ENCODE results near the gene UVRAG. TPM values are rescaled to one million over a fixed set of nuclear protein-coding genes. Genes with fewer than 3 reads are reported as not detected.

UVRAG gene
- total and polyA plus RNA-seq, 4 donors = 4.4 to 15.1 (median 10.0) TPM

- WGBS = 88% methylated on average over 3 of the region's 3 CpGs
Observed at GRCh38 chr11:76115555-76115954, 300.5 kb downstream of the UVRAG start.

DNA sequence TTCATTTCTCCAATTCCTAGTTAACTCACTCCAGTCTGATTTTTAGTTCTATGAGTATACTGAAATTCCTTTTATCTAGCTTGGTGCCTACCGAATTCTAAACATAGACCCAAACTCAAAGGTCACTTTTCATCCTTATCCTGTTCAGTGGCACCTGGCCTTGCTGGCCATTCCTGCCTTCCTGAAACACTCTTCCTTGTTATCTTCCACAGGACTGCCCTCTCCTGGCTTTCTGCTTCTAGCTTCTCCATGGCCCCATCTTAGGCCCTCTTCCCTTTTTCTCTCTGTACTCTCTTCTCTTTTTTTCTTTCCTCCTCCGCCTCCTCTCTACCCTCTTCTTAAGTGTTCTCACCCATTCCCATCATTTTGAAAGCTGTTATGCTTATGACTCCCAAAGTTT, 304.0 kb downstream of the UVRAG start:
- no peak overlapping the region for H3K9ac ChIP-seq (ENCODE audit: low read depth in 1 of 2, low read length in 2 of 2)
- H3K27me3 ChIP-seq (ENCODE audit: control insufficient read depth in 4 of 4, insufficient read depth in 4 of 4, low read length in 3 of 4) = no peaks in the 10 kb centered on the region
- H3K27ac ChIP-seq (ENCODE audit: low read depth in 1 of 2, low read length in 2 of 2) = no peak overlapping the region
- peaks cover 0 to 7% (median 2%) of the 10 kb centered on the region in 4 donors for H3K36me3 ChIP-seq (ENCODE audit: control insufficient read depth in 4 of 4, insufficient read depth in 3 of 4, low read depth in 1 of 4, low read length in 3 of 4)
- TF ChIP-seq, protein P1, sequence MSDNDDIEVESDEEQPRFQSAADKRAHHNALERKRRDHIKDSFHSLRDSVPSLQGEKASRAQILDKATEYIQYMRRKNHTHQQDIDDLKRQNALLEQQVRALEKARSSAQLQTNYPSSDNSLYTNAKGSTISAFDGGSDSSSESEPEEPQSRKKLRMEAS (IDR thresholded peaks at IDR 0.05) = no peak
- no peak for TF ChIP-seq HNF4G (IDR thresholded peaks at IDR 0.05)
- TF ChIP-seq EGR1 (IDR thresholded peaks at IDR 0.05; ENCODE audit: low read depth in 2 of 2) = no peak
- TF ChIP-seq, protein P2, sequence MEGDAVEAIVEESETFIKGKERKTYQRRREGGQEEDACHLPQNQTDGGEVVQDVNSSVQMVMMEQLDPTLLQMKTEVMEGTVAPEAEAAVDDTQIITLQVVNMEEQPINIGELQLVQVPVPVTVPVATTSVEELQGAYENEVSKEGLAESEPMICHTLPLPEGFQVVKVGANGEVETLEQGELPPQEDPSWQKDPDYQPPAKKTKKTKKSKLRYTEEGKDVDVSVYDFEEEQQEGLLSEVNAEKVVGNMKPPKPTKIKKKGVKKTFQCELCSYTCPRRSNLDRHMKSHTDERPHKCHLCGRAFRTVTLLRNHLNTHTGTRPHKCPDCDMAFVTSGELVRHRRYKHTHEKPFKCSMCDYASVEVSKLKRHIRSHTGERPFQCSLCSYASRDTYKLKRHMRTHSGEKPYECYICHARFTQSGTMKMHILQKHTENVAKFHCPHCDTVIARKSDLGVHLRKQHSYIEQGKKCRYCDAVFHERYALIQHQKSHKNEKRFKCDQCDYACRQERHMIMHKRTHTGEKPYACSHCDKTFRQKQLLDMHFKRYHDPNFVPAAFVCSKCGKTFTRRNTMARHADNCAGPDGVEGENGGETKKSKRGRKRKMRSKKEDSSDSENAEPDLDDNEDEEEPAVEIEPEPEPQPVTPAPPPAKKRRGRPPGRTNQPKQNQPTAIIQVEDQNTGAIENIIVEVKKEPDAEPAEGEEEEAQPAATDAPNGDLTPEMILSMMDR (IDR thresholded peaks at IDR 0.05; ENCODE audit: low read depth, low read length, missing input control) = no peak
- TF ChIP-seq ZBTB33 (IDR thresholded peaks at IDR 0.05) = no peak
- H3K4me3 ChIP-seq (ENCODE audit: low read depth in 1 of 3, low read length in 3 of 3) = no peak overlapping the region
- no peaks in the 10 kb centered on the region for H3K9me3 ChIP-seq (ENCODE audit: control insufficient read depth in 4 of 4, low read length in 3 of 4)
- DNase-seq (ENCODE audit: low spot score) = no peak
- no peaks in the 10 kb centered on the region for H3K4me1 ChIP-seq (ENCODE audit: control insufficient read depth in 4 of 4, insufficient read depth in 4 of 4, low read length in 3 of 4)
- 81% methylated on average over 2 of the region's 2 CpGs for WGBS

More at GRCh38 chr11:76115555-76115954, 300.5 kb downstream of the UVRAG start:
- no peaks in the 10 kb centered on the region for H3K9me3 ChIP-seq (ENCODE audit: control insufficient read depth in 4 of 4, low read length in 3 of 4)
- H3K4me1 ChIP-seq (ENCODE audit: control insufficient read depth in 4 of 4, insufficient read depth in 4 of 4, low read length in 3 of 4) = no peaks in the 10 kb centered on the region
- H3K9ac ChIP-seq (ENCODE audit: low read depth in 1 of 2, low read length in 2 of 2) = no peak overlapping the region
- no peak for DNase-seq (ENCODE audit: low spot score)
- no peaks in the 10 kb centered on the region for H3K27me3 ChIP-seq (ENCODE audit: control insufficient read depth in 4 of 4, insufficient read depth in 4 of 4, low read length in 3 of 4)
- H3K36me3 ChIP-seq (ENCODE audit: control insufficient read depth in 4 of 4, insufficient read depth in 3 of 4, low read depth in 1 of 4, low read length in 3 of 4) = peaks cover 0 to 7% (median 2%) of the 10 kb centered on the region in 4 donors
- no peak overlapping the region for H3K27ac ChIP-seq (ENCODE audit: low read depth in 1 of 2, low read length in 2 of 2)
- H3K4me3 ChIP-seq (ENCODE audit: low read depth in 1 of 3, low read length in 3 of 3) = no peak overlapping the region
- TF ChIP-seq TAF1 (conservative IDR thresholded peaks at IDR 0.05) = no peak
- TF ChIP-seq, protein P1 (IDR thresholded peaks at IDR 0.05) = no peak
- no peak for TF ChIP-seq NR2F2 (IDR thresholded peaks at IDR 0.05)
- no peak for TF ChIP-seq SP1 (IDR thresholded peaks at IDR 0.05)
- TF ChIP-seq FOXA1 (IDR thresholded peaks at IDR 0.05) = no peak
- TF ChIP-seq RAD21 (IDR thresholded peaks at IDR 0.05) = no peak
- no peak for TF ChIP-seq GABPA (IDR thresholded peaks at IDR 0.05 in 1 of 2, conservative IDR thresholded peaks at IDR 0.05 in 1 of 2)
- no peak for TF ChIP-seq ZBTB33 (IDR thresholded peaks at IDR 0.05)
- no peak for TF ChIP-seq YY1 (IDR thresholded peaks at IDR 0.05)
- no peak for TF ChIP-seq ATF3 (IDR thresholded peaks at IDR 0.05)
- TF ChIP-seq RXRA (IDR thresholded peaks at IDR 0.05) = no peak
- no peak for TF ChIP-seq EGR1 (IDR thresholded peaks at IDR 0.05; ENCODE audit: low read depth in 2 of 2)
- TF ChIP-seq JUND (IDR thresholded peaks at IDR 0.05) = no peak
